ENCODE results near the gene TNFRSF13B.
A peak's percentile ranks its signal among the peaks of the same experiment; 100 is the strongest.
"Not testable (repeated sequence)": the region's sequence is repeated elsewhere in the genome, so short reads cannot be mapped to it uniquely, and the experiment has no call there.

Gene TNFRSF13B

DNA sequence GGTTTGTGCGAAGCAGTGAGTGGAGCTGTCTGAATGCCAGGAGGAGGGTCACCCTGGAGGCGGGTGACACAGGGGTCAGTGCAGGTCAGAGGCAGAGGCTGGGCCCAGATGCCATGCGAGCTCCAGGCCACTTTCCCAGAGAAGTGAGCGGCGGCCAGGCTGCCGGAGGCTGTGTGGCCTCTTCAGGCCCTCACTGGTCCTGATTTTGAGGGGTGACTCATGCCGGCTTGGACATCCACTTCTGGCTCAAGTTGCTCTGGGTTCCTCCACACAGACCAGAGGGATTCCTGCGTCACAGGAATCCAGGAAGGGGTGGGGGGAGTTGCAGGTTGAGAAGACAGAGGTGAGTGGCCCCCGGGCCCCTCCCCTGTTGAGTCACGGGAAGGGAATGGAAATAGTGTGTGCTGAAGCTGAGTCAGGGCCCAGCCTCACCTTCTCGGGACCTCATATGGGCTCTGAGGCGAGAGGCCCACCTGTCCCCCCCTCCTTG is 38.7 kb upstream of the TNFRSF13B start:
- not testable (repeated sequence) for DNase-seq; H3K27ac ChIP-seq; H3K4me3 ChIP-seq (ENCODE audit: low read depth, low read length); H3K27me3 ChIP-seq (ENCODE audit: insufficient read depth, low read depth, severe bottlenecking); H3K9me3 ChIP-seq (ENCODE audit: severe bottlenecking); H3K36me3 ChIP-seq

- H3K27ac ChIP-seq; H3K9me3 ChIP-seq (ENCODE audit: severe bottlenecking); DNase-seq; H3K36me3 ChIP-seq; H3K4me3 ChIP-seq (ENCODE audit: low read depth, low read length); H3K27me3 ChIP-seq (ENCODE audit: insufficient read depth, low read depth, severe bottlenecking): not testable (repeated sequence)
Observed at GRCh38 chr17:17009972-17010371, 38.1 kb upstream of the TNFRSF13B start.

DNA sequence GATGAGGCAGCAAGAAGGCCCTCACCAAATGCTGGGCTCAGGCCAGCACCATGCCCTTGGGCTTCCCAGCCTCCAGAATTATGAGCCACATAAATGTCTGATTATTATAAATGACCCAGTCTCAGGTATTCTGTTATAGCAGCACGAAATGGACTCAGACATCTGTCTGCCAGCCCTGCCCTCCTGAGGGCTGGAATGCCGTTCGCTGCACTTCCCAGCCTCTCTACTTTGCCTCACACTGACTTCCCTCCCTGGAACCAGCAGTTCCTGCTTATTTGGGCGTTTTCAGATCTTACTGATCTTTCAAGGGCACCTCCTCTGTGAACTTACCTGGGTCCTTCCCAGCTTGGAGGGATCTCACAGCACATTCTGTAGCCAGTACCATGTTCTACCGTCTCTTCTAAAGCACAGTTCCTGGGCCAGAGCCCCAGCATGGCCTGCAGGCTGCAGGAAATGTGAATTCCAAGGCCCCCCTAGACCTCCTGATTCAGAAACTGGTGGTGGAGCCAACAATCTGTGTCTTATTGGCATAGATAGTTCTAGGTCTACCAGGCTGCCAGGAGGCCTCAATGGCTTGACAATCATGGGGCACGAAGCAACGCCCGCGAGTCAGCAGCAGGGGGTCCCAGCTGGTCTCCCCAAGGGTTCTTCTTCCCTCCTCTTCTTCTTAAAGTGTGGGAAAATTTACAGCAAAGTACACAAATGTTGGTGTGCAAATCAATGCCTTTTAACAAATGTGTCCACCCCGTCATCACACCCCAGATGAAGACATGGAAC is 36.9 kb upstream of the TNFRSF13B start:
- not testable (repeated sequence) for H3K36me3 ChIP-seq; DNase-seq; H3K9me3 ChIP-seq (ENCODE audit: severe bottlenecking); H3K27ac ChIP-seq; H3K4me3 ChIP-seq (ENCODE audit: low read depth, low read length); H3K27me3 ChIP-seq (ENCODE audit: insufficient read depth, low read depth, severe bottlenecking)

DNA sequence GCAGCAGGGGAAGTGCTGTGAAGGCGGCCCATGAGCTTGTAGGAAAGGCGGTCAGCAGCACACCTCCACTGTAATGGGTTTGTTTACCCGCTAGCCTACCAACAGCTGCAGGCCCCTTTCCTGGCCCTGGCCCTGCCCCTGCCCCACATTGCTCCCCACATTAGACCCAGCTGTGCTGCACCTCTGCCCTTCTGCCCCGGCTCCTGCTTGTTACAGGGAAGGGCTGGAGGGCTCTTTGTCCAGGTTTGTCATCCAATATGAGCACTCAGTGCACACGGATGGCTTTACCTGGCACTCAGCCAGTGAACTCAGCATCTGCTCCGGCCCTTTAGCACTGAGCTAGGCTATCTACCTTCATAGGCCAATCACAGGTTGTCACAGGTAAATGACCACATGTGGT is 36.0 kb upstream of the TNFRSF13B start:
- not testable (repeated sequence) for H3K27ac ChIP-seq; H3K27me3 ChIP-seq (ENCODE audit: insufficient read depth, low read depth, severe bottlenecking); H3K9me3 ChIP-seq (ENCODE audit: severe bottlenecking); H3K36me3 ChIP-seq; DNase-seq; H3K4me3 ChIP-seq (ENCODE audit: low read depth, low read length)

DNA sequence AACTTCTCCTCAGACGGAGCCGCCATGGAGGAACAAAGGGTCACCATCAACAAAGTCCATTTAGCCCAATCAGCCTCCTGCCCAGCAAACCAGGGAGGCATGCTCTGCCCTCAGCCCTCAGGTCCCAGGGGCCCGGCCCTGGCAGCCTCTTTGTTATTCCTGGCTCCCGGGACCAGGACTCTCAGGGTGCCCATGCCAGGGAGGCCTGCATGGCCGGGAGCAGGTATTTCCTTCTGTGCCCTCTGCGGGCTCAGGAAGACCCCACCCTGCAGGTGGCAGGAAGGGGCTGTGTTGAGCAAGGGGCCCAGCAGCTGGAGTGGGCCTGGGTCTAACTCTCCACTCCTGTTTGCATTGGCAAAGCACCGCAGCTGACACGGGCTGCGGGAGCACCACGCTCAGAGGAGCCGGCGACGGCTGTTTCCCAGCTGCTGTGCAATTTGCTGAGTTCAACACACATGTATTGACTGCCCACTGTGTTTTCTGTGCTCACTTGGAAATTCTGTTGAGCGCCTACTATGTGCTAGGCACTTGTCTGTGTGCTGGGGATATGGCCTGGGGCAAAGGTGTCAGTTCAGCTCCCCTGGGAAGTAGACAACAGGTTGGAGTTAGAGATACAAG is 33.2 kb upstream of the TNFRSF13B start:
- not testable (repeated sequence) for H3K9me3 ChIP-seq (ENCODE audit: severe bottlenecking); H3K36me3 ChIP-seq; H3K27me3 ChIP-seq (ENCODE audit: insufficient read depth, low read depth, severe bottlenecking); H3K27ac ChIP-seq; H3K4me3 ChIP-seq (ENCODE audit: low read depth, low read length); DNase-seq

DNA sequence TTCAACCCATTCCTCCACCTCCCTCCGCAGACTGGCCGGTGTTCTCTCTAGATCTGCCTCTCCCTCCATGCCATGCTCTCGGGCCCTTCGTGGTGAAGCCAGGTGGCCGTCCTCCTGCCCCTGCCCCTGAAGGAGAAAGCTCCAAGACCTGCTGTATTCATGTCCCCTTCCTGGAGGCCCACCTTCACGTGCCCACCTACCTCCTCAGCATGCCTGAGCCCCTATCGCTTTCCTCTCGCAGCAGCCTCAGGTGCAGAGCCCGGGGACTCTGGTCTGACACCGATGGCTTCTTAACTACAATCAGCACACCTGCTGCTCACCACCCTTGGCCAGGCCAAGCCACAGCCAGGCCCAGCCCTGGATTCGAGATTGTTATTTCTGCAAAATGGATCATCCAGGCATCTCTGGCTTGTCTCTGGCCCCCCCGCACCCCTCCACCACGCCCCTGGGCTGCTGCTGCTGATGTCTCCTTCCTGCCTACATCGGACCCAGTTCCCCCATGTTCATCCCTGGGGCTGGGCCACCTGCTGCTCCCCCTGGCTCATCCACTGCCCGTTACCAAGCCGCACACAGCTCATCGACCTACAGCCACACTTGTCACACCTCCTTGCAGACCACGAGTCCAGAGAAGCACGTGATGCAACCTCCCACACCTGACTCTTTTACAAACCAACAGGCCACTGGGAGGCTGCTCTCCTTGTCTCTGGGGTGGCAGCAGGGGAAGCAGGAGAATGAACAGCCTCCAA is 32.5 kb upstream of the TNFRSF13B start:
- TF ChIP-seq CTCF (IDR thresholded peaks at IDR 0.05; ENCODE audit: low read depth, low read length), result no peak
- no peak overlapping the region for H3K4me3 ChIP-seq (ENCODE audit: low read depth, low read length)

DNA sequence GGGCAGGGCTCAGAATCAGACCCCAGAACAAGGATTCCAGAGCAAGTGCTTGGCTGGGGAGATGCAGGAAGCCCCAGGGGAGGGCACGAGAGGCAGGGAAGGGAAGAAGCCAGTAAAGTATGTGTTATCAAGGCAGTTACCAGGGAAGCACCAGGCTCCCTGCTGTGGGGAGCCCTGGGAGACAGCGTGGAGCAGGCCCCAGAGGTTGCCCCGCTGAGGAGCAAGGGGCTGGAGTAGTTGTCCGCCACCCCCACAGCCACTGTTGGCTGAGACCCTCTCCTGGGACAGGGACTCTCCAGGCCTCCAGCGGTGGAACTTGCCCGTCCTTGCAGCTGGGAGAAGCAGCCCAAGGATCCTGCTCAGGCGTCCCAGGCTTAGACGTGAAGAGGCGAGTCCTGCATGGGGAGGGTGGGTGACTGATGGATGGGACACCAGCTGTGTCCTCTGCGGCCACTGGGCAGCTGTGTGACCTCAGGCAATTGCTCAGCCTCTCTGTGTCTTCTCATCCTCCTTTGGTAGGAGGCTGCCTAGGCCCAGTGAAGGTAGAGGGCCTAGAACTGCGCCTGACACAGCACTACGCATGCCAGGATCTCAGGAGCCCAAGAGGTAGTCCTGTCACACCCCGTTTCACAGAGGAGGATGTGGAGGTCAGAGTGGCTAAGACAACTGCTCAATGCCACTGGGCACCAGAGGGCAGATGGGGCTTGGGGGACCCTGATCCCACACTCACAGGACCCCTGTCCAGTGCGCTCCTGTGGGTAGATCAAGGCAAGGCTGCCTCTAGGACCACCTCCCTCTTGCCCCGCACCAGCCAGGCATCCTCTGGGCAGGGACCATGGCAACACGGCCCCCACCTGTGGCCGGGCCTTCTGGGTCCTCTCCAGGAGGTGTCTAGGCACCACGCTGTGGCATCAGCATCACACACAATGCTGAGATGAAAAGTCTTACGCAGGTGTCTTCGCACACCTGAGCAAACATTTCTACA is 31.1 kb upstream of the TNFRSF13B start:
- not testable (repeated sequence) for H3K36me3 ChIP-seq, DNase-seq

More for the DNA sequence above, 32.5 kb upstream of the TNFRSF13B start:
- H3K27ac ChIP-seq, result no peak overlapping the region
- no peaks in the 10 kb centered on the region for H3K27me3 ChIP-seq (ENCODE audit: insufficient read depth, low read depth, severe bottlenecking)
- H3K36me3 ChIP-seq, result no peaks in the 10 kb centered on the region
- H3K9me3 ChIP-seq (ENCODE audit: severe bottlenecking), result no peaks in the 10 kb centered on the region
- no peak for DNase-seq

DNA sequence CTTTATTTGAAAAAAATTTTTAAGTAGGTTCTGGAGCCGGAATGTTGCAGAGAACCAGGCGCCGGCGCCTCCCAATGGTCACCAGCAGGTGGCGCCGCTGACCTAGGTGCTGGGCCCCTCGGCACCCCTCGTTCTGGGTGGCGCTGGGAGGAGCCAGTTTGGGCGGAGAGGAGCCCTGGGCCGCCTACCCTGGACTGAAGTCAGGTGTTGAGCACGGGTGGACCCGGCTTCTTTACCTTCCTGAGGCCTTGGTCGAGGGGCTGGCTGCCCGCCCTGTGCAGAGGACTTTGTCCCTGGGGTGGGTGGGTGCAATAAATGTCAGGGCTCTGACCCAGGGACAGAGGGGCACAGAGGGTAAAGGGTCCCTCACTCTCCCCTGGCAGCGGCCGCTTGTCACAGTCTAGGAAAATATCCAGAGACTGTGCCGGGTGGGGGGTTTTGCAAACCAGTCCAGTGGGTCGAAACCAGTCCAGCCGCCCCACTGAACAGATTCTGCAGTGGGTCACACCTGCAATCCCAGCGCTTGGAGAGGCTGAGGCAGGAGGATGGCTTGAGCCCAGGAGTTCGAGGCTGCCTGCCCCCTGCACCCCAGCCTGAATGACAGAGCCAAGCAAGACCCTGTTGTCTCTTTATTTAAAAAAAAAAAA is 30.1 kb upstream of the TNFRSF13B start:
- TF ChIP-seq CTCF (IDR thresholded peaks at IDR 0.05; ENCODE audit: low read depth, low read length), result peak; percentile 85
- no peaks in the 10 kb centered on the region for H3K36me3 ChIP-seq
- H3K4me3 ChIP-seq (ENCODE audit: low read depth, low read length), result no peak overlapping the region
- H3K27me3 ChIP-seq (ENCODE audit: insufficient read depth, low read depth, severe bottlenecking), result no peaks in the 10 kb centered on the region
- DNase-seq, result peak; percentile 78
- no peak overlapping the region for H3K27ac ChIP-seq
- no peaks in the 10 kb centered on the region for H3K9me3 ChIP-seq (ENCODE audit: severe bottlenecking)

More for the DNA sequence above, 31.1 kb upstream of the TNFRSF13B start:
- not testable (repeated sequence) for H3K4me3 ChIP-seq (ENCODE audit: low read depth, low read length); H3K27me3 ChIP-seq (ENCODE audit: insufficient read depth, low read depth, severe bottlenecking); H3K27ac ChIP-seq; H3K9me3 ChIP-seq (ENCODE audit: severe bottlenecking)

Data from WERI-Rb-1 (cell line).